SIG-M5 (cell line): Measurements from ENCODE around the gene KRTAP3-3.
"Not testable (repeated sequence)": the region's sequence is repeated elsewhere in the genome, so short reads cannot be mapped to it uniquely, and the experiment has no call there.

Experiments used
- DNase-seq: peaks from one replicate; lab custom pipeline; 2025; lab: John Stamatoyannopoulos, UW

Gene KRTAP3-3

GRCh38 chr17:41004397-41004796, 10.4 kb upstream of the KRTAP3-3 start:
- DNase-seq, result no peak

GRCh38 chr17:41003926-41004325, 10.0 kb upstream of the KRTAP3-3 start:
- DNase-seq, result no peak

GRCh38 chr17:41002814-41003213, 8.8 kb upstream of the KRTAP3-3 start:
- DNase-seq, result no peak

- no peak for DNase-seq
Observed at GRCh38 chr17:41001795-41002194, 7.8 kb upstream of the KRTAP3-3 start.

- DNase-seq, result not testable (repeated sequence)
Observed at GRCh38 chr17:40999563-40999962, 5.6 kb upstream of the KRTAP3-3 start, which contains the start of gene KRTAP3-2. Gene KRTAP3-2 (minus strand): TSS chr17:40999906. CDS start chr17:40999853, 53 bp downstream.

- DNase-seq, result no peak
Observed at GRCh38 chr17:40997361-40997760, 3.4 kb upstream of the KRTAP3-3 start.

- no peak for DNase-seq
Observed at GRCh38 chr17:40996829-40997228, 2.9 kb upstream of the KRTAP3-3 start.

- no peak for DNase-seq
Observed at GRCh38 chr17:40995116-40995515, 1.2 kb upstream of the KRTAP3-3 start.

- no peak for DNase-seq
Observed at GRCh38 chr17:40993084-40993483, 880 bp downstream of the KRTAP3-3 start.

- no peak for DNase-seq
Observed at GRCh38 chr17:40992666-40993065, 1.3 kb downstream of the KRTAP3-3 start.

GRCh38 chr17:40986920-40987319, 7.0 kb downstream of the KRTAP3-3 start:
- DNase-seq, result no peak

- DNase-seq, result no peak
Observed at GRCh38 chr17:40984226-40984625, 9.7 kb downstream of the KRTAP3-3 start, which contains the start of gene KRT40. Gene KRT40 (minus strand): TSS chr17:40984326. CDS start chr17:40984273, 53 bp downstream.

GRCh38 chr17:40981115-40981514, 12.8 kb downstream of the KRTAP3-3 start:
- DNase-seq, result no peak

- DNase-seq, result no peak
Observed at GRCh38 chr17:40980596-40980995, 13.4 kb downstream of the KRTAP3-3 start.

- DNase-seq, result no peak
Observed at GRCh38 chr17:40980117-40980516, 13.8 kb downstream of the KRTAP3-3 start.

- DNase-seq, result no peak
Observed at GRCh38 chr17:40978575-40979151, 15.3 kb downstream of the KRTAP3-3 start.

- DNase-seq, result no peak
Observed at GRCh38 chr17:40975516-40975915, 18.4 kb downstream of the KRTAP3-3 start.

- no peak for DNase-seq
Observed at GRCh38 chr17:40974366-40974765, 19.6 kb downstream of the KRTAP3-3 start.

- DNase-seq, result no peak
Observed at GRCh38 chr17:40967582-40967981, 26.4 kb downstream of the KRTAP3-3 start.

- no peak for DNase-seq
Observed at GRCh38 chr17:40966848-40967247, 27.1 kb downstream of the KRTAP3-3 start, which contains the start of gene KRT39. Gene KRT39 (minus strand): TSS chr17:40966948. CDS start chr17:40966856, 92 bp downstream.

- DNase-seq, result no peak
Observed at GRCh38 chr17:40963838-40964237, 30.1 kb downstream of the KRTAP3-3 start.

- DNase-seq, result no peak
Observed at GRCh38 chr17:40962059-40962561, 31.9 kb downstream of the KRTAP3-3 start.

- DNase-seq, result no peak
Observed at GRCh38 chr17:40961591-40961990, 32.4 kb downstream of the KRTAP3-3 start.

- no peak for DNase-seq
Observed at GRCh38 chr17:40960144-40960543, 33.8 kb downstream of the KRTAP3-3 start.
